Hematopoietic multipotent progenitor cell treated with erythropoietin and hydrocortisone succinate and interleukin-3 and kit ligand, for 15 days (in vitro differentiated cells): Measurements from ENCODE around the gene MAGEB18.

Experiments used
- DNase-seq: peaks from one replicate; pipeline ENCODE4 v3.0.0-alpha.2; 2015; ENCODE audit warnings: low spot score

Gene MAGEB18

GRCh38 chrX:26138274-26138673 lies at the start of gene MAGEB18:
TSS of gene MAGEB18 (plus strand) at chrX:26138343. CDS start at chrX:26138986, 643 bp downstream.
- no peak for DNase-seq

GRCh38 chrX:26100421-26100920 lies 37.7 kb upstream of the MAGEB18 start:
- DNase-seq, result no peak

- DNase-seq, result no peak
Measured at GRCh38 chrX:26109142-26109541, 29.0 kb upstream of the MAGEB18 start.

GRCh38 chrX:26146024-26146423 lies 7.9 kb downstream of the MAGEB18 start:
- DNase-seq, result no peak

GRCh38 chrX:26160301-26160700 lies 22.2 kb downstream of the MAGEB18 start, which contains the start of gene MAGEB6B:
TSS of gene MAGEB6B (plus strand) at chrX:26160601. CDS start at chrX:26160601, 0 bp downstream.
- DNase-seq, result no peak
